ENCODE results near the gene TSNAXIP1. TPM values are rescaled to one million over a fixed set of nuclear protein-coding genes. Genes with fewer than 3 reads are reported as not detected.

The TSNAXIP1 gene
- total RNA-seq, 4 donors from 2014 or later = 0.34 to 3.2 (median 0.93) TPM

GRCh38 chr16:67782567-67783352 is 23.9 kb upstream of the TSNAXIP1 start:
- Histone ChIP-seq H3K27me3 (no peaks in the 10 kb centered on the region), H3K36me3 (no peaks in the 10 kb centered on the region), H3K4me3 (replicated peaks in 1 of 3) (no peak overlapping the region), H3K4me1 (peaks cover 8 to 24% of the 10 kb centered on the region in 2 donors), H3K9me3 (no peaks in the 10 kb centered on the region), H3K27ac (no peak overlapping the region)
- intact Hi-C loops (cut with DNase I) = no loop called here
- WGBS, 2 donors = 29 to 48% methylated on average over 12 of the region's 12 CpGs
- TF ChIP-seq CTCF (IDR thresholded peaks at IDR 0.05) = no peak
- no peak for TF ChIP-seq POLR2A (IDR thresholded peaks at IDR 0.05)
- peak; percentile 37 to 42 for DNase-seq

- H3K27me3 ChIP-seq = no peaks in the 10 kb centered on the region
- intact Hi-C loops (cut with DNase I) = no loop called here
- DNase-seq = no peak
- H3K4me3 ChIP-seq (replicated peaks in 1 of 3) = no peak overlapping the region
- TF ChIP-seq CTCF (IDR thresholded peaks at IDR 0.05) (no peak), POLR2A (IDR thresholded peaks at IDR 0.05) (no peak)
- H3K27ac ChIP-seq = no peak overlapping the region
- no peaks in the 10 kb centered on the region for H3K9me3 ChIP-seq
- H3K36me3 ChIP-seq = no peaks in the 10 kb centered on the region
- H3K4me1 ChIP-seq = peaks cover 8 to 24% of the 10 kb centered on the region in 2 donors
Observed at GRCh38 chr16:67783353-67783725, 23.4 kb upstream of the TSNAXIP1 start.

- 85 to 91% methylated on average over 5 of the region's 5 CpGs for WGBS, 2 donors
Observed at GRCh38 chr16:67786491-67786890, 20.2 kb upstream of the TSNAXIP1 start.

GRCh38 chr16:67790071-67790470 is 16.6 kb upstream of the TSNAXIP1 start:
- no peak for DNase-seq
- Histone ChIP-seq H3K36me3 (no peaks in the 10 kb centered on the region), H3K4me3 (replicated peaks in 1 of 3) (no peak overlapping the region), H3K4me1 (no peaks in the 10 kb centered on the region), H3K9me3 (no peaks in the 10 kb centered on the region), H3K27ac (no peak overlapping the region), H3K27me3 (no peaks in the 10 kb centered on the region)
- intact Hi-C loops (cut with DNase I) = no loop called here
- no peak for TF ChIP-seq POLR2A (IDR thresholded peaks at IDR 0.05)
- TF ChIP-seq CTCF (IDR thresholded peaks at IDR 0.05) = no peak

More at GRCh38 chr16:67786491-67786890, 20.2 kb upstream of the TSNAXIP1 start:
- intact Hi-C loops (cut with DNase I) = no loop called here
- Histone ChIP-seq H3K4me3 (replicated peaks in 1 of 3) (no peak overlapping the region), H3K9me3 (no peaks in the 10 kb centered on the region), H3K36me3 (no peaks in the 10 kb centered on the region), H3K4me1 (peaks cover 8 to 17% of the 10 kb centered on the region in 2 donors), H3K27me3 (no peaks in the 10 kb centered on the region), H3K27ac (no peak overlapping the region)
- DNase-seq = no peak
- TF ChIP-seq POLR2A (IDR thresholded peaks at IDR 0.05) (no peak), CTCF (IDR thresholded peaks at IDR 0.05) (no peak)

- WGBS, 2 donors = 93 to 95% methylated on average over 5 of the region's 5 CpGs
- no peak overlapping the region for H3K4me3 ChIP-seq (replicated peaks in 1 of 3)
Observed at GRCh38 chr16:67796099-67796718, 10.5 kb upstream of the TSNAXIP1 start.

More at GRCh38 chr16:67796099-67796718, 10.5 kb upstream of the TSNAXIP1 start:
- H3K9me3 ChIP-seq = no peaks in the 10 kb centered on the region
- H3K27ac ChIP-seq = no peak overlapping the region
- TF ChIP-seq POLR2A (IDR thresholded peaks at IDR 0.05) = no peak
- TF ChIP-seq CTCF (IDR thresholded peaks at IDR 0.05) = no peak
- no peak for DNase-seq
- intact Hi-C loops (cut with DNase I) = no loop called here
- H3K27me3 ChIP-seq = no peaks in the 10 kb centered on the region
- H3K36me3 ChIP-seq = no peaks in the 10 kb centered on the region
- peaks cover 0 to 9% of the 10 kb centered on the region in 2 donors for H3K4me1 ChIP-seq
